Sigmoid colon (tissue), 3 donors: ENCODE data around the gene KRT27.

Source experiments
- CTCF ChIP-seq, 4 experiments: fragments of 450-650 bp in 3 of 4; fragments of 200-600 bp in 1 of 4; IDR thresholded peaks; one replicate each; pipeline ENCODE4 v1.5.1; 2016 to 2019; ENCODE audit warnings: antibody characterized with exemption in 4 of 4, mild to moderate bottlenecking in 3 of 4, moderate library complexity in 2 of 4
- POLR2A ChIP-seq, 2 donors: fragments of 450-650 bp; IDR thresholded peaks; one replicate each; pipeline ENCODE4 v1.6.1; 2016; ENCODE audit warnings: antibody characterized with exemption in 2 of 2, mild to moderate bottlenecking in 2 of 2, moderate library complexity in 2 of 2

GRCh38 chr17:40818733-40819527, 36.6 kb upstream of the KRT27 start:
- TF ChIP-seq CTCF (IDR thresholded peaks at IDR 0.05) (no peak), POLR2A (IDR thresholded peaks at IDR 0.05) (no peak)
